Retinal pigment epithelial cell (primary cell): ENCODE data around the gene SNX9.
"Not testable (repeated sequence)": the region's sequence is repeated elsewhere in the genome, so short reads cannot be mapped to it uniquely, and the experiment has no call there.

ENCODE experiments used
- DNase-seq: peaks from one replicate; pipeline ENCODE4 v3.0.0-alpha.2; 2010; ENCODE audit warnings: low read depth
- H3K4me3 ChIP-seq: 2 replicates; pipeline ENCODE4 v1.5.1; 2011; ENCODE audit warnings: mild to moderate bottlenecking, low read length, control low read depth, moderate library complexity
- CTCF ChIP-seq: conservative IDR thresholded peaks from 2 replicates; pipeline ENCODE4 v1.5.1; 2011; ENCODE audit warnings: low read depth, low read length, control low read depth, inconsistent platforms

Gene SNX9

GRCh38 chr6:157937916-157938315 is 114.9 kb downstream of the SNX9 start:
- H3K4me3 ChIP-seq: no peak overlapping the region
- no peak for DNase-seq

GRCh38 chr6:157940375-157941036 is 117.5 kb downstream of the SNX9 start:
- H3K4me3 ChIP-seq, DNase-seq: not testable (repeated sequence)

More at GRCh38 chr6:157937916-157938315, 114.9 kb downstream of the SNX9 start:
- no peak for TF ChIP-seq CTCF

- DNase-seq: no peak
- no peak overlapping the region for H3K4me3 ChIP-seq
- no peak for TF ChIP-seq CTCF
These were observed 118.2 kb downstream of the SNX9 start for GRCh38 chr6:157941101-157941863.

GRCh38 chr6:157942351-157942750 is 119.3 kb downstream of the SNX9 start:
- no peak overlapping the region for H3K4me3 ChIP-seq
- TF ChIP-seq CTCF: no peak
- no peak for DNase-seq

- no peak for DNase-seq
- TF ChIP-seq CTCF: no peak
- H3K4me3 ChIP-seq: no peak overlapping the region
These were observed 120.4 kb downstream of the SNX9 start for GRCh38 chr6:157943249-157943963.

- no peak overlapping the region for H3K4me3 ChIP-seq
- no peak for TF ChIP-seq CTCF
- DNase-seq: no peak
These were observed 120.9 kb downstream of the SNX9 start for GRCh38 chr6:157943964-157944283.

- DNase-seq: no peak
- H3K4me3 ChIP-seq: no peak overlapping the region
- TF ChIP-seq CTCF: no peak
These were observed 122.2 kb downstream of the SNX9 start for GRCh38 chr6:157944983-157945931.
